IPS-NIHi7 (cell line): ENCODE measurements around the gene BTRC.

ENCODE experiments used
- DNase-seq: peaks from one replicate; pipeline ENCODE4 v3.0.0; 2012; ENCODE audit warnings: mixed read lengths; ENCODE audit errors: extremely low spot score

The BTRC gene

GRCh38 chr10:101535949-101536348 is 182.0 kb downstream of the BTRC start:
- DNase-seq: no peak

DNA sequence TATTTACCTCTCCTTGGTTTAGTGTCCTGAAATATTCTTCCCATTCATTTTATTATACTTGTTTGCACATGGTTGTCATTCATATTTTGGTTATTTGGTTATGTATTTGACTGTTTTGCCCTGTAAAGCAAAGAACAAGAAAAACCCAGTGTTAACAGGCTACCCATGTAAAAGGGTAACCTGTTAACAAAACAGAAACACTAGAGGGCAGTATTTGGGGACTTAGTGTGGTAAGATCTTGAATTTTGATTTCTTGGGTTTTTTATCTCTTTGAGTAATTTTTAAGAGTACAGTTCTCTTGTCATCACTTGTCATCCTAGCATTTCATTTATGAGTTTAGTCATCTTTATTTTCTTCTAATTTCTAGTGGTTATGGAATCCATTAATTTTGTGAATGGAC is 182.8 kb downstream of the BTRC start:
- peak; percentile 46 for DNase-seq

DNA sequence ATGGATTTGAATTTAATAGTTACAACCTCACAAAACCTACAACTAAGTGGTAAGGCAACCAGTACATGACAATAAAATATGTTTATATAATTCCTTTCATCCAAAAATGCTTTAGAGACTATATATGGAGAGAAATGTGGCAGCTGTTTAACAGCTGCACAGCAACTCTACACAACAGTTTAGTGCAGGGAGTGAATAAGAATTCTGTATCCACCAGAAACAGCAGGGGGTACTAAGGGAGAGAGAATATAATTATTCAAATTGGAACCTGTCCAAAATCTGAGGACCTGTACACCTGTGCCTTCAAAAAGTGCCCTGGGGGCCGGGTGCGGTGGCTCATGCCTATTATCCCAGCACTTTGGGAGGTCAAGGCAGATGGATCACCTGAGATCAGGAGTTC is 184.5 kb downstream of the BTRC start:
- no peak for DNase-seq

- no peak for DNase-seq
Measured at GRCh38 chr10:101545898-101546297, 191.9 kb downstream of the BTRC start.

- no peak for DNase-seq
Measured at GRCh38 chr10:101550965-101551364, 197.0 kb downstream of the BTRC start.

- DNase-seq: no peak
Measured at GRCh38 chr10:101552442-101552841, 198.5 kb downstream of the BTRC start.

GRCh38 chr10:101557541-101557940 is 203.6 kb downstream of the BTRC start:
- DNase-seq: no peak

GRCh38 chr10:101558204-101558603 is 204.2 kb downstream of the BTRC start:
- no peak for DNase-seq

DNA sequence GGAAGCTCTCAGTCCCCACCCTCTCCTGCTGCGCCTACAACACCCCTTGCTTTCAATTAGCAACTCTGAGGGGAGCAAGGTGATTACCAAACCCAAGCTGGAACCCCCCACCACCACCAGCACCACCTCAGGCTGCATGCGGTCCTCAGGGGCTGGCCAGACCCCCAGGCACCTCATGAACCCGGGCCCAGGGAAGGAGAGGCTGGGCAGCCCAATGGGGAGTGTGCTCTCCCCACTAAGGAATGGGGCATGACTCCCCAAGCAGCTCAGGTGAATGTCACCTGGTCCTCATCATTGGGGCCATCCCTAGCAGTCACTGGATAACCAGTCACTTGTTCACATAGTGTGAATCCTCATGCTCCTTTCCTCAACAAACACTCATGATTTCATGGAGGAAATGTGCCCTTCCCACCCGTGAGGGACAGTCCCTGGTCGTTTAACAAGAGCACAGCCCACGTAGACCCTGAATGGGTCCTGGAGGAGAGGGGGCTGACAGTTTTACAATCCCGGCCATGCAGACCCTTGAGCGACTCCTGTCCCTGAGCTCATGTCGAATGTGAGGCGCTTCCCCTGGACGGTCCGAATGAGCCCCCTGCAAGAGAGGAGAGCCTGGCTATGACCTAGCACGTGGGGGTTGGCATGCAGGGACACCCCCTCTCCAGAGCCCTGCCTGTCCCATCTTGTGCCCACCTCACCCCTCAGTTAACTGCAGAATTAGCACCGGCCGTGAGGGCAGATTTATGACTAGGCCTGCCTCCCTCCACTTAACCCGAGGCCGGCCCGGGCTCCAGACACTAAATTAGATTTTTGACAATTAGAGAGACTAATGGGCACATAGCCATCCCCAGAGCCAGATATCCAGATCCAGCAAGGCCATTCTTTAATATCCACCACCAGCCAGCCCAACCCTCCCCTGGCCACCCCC is 205.0 kb downstream of the BTRC start:
- no peak for DNase-seq

DNA sequence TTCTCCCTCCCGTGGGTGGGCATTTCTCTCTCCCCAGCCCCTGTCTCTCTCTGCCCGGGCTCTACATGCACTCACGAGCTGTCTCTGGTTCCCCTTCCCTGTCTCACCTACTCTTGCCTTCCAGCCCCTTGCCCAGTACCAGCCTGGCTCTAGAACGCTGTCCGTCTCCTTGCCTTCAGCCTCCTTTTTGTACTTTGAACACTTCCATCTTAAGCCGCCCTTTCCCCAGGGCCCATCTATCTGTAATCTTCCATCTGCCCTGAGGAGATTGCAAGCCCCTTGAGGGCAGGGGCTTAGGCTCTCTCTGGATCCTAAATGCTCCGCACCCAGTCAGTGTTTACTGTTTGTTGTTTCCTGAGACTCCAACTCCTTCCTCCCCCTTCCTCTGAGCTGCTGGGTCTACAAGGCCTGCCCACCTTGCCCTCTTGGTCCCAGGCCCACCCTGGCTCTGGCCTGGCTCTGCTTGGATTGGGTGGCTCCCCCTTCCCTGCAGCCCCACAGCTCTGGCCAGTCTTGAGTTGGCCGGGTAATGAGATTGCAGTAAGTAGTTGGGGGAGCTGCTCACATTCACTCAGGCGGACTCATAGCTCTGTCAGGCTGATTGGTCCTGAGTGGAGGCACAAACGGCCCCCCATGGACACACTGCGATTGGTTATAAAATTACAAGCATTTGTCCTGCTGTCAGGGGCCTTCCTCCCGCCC is 205.8 kb downstream of the BTRC start:
- DNase-seq: no peak

DNA sequence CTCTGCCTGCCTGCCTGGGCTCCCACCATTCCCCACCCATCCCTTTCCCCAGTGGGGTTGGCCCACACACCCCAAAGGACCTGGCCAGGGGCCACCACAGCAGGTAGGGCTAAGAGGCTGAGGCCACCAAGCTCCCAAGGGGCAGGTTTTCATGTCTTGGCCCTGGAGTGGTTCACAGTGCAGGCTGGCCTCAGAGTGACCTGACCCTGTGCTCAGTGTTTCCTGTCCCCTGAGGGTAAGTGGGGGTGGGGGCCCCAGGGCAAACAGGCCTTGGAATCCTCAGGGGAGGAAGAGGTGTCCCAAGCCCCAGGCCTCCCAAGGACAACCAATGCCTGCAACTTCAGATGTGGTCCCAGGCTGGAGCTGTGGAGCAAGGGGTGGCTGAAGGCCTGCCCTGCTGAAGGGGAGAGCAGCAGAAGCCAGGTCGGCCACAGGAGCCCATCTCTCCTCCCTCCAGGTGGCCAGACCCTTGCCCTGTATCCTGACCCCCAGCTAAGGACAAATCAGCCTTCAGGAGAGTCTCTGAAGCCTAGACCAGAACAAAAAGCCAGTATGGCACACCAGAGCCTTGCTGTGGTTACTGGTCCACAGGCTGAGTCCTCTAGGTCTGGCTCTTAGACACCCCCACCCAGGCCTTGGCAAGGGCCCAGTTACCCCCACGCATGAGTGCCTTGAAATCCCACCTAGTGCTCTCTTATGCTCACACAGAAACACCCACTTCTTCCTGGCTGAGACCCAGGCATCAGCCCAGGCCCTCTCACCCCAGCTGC is 206.5 kb downstream of the BTRC start:
- DNase-seq: no peak

- DNase-seq: no peak
Measured at GRCh38 chr10:101561068-101561915, 207.3 kb downstream of the BTRC start.

DNA sequence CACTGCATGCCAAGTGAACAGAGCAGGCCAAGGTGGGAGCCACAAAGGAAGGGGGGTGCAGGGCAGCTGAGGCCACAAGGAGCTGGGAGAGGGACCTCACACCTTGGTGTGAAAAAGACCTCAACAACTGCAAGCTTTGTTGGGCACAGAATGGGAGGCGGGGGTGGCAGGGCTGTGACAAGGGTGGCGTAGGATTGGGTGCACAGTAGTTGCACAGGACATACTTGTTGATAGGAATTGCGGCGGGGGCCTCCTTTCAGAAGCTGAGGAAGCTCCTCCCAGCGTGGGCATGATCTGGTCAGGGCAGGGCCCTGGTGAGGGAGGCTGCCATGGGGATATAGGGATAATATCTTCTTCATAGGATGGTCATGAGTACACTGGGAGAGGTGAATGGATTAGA is 208.3 kb downstream of the BTRC start:
- no peak for DNase-seq

DNA sequence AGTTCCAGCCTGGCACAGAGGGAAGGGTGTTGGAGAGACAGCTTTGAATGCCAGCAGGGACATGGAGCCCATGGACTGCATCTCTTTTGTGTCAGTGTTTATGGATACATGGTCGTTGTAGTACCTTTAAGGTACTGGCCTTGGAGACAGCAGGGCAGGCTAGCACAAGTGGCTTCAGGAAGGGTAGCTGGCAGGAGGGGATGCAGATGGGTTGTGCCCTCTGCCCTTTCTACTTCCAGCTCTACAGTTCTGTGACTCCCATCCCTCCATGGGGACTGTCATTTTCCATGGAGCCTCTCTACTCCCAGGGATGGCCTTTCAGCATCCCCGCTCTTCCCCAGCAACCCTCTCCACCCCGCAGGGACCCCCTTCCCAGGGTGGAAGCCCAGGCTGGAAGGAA is 209.0 kb downstream of the BTRC start:
- DNase-seq: no peak

- no peak for DNase-seq
Measured at GRCh38 chr10:101563497-101564040, 209.6 kb downstream of the BTRC start.

DNA sequence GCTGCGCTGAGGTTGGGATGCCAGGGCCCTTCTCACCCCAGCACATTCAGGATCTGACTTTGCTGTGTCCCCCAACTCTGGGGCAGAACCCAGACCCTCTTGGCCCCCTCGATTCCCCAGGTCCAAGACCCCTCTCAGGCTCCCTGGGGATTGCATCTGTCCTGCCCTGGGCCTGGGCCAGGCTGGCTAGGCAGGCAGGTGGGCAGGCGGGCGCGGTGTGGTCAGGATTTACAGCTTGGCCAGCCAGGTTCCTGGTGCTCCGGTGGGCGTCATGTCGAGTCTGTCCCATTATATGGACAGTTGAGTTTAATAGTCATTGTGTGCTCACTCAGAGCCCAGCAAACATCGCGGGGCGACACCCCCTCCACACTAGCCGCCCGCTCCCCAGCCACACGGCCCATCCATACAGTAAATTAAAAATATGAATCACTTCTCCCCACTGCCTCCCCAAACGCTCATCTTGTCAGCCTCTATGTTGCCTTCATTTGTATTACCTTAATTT is 210.6 kb downstream of the BTRC start:
- no peak for DNase-seq

- no peak for DNase-seq
Measured at GRCh38 chr10:101565370-101565900, 211.5 kb downstream of the BTRC start.

GRCh38 chr10:101565936-101566332 is 212.0 kb downstream of the BTRC start:
- DNase-seq: no peak

- peak; percentile 70 for DNase-seq
Measured at GRCh38 chr10:101566333-101567164, 212.6 kb downstream of the BTRC start.
